ENCODE measurements around the gene LMLN.

GRCh38 chr3:198067416-198067815, 107.4 kb downstream of the LMLN start:
- TF ChIP-seq, protein P1, sequence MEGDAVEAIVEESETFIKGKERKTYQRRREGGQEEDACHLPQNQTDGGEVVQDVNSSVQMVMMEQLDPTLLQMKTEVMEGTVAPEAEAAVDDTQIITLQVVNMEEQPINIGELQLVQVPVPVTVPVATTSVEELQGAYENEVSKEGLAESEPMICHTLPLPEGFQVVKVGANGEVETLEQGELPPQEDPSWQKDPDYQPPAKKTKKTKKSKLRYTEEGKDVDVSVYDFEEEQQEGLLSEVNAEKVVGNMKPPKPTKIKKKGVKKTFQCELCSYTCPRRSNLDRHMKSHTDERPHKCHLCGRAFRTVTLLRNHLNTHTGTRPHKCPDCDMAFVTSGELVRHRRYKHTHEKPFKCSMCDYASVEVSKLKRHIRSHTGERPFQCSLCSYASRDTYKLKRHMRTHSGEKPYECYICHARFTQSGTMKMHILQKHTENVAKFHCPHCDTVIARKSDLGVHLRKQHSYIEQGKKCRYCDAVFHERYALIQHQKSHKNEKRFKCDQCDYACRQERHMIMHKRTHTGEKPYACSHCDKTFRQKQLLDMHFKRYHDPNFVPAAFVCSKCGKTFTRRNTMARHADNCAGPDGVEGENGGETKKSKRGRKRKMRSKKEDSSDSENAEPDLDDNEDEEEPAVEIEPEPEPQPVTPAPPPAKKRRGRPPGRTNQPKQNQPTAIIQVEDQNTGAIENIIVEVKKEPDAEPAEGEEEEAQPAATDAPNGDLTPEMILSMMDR (IDR thresholded peaks at IDR 0.05): no peak
- TF ChIP-seq ZFX (IDR thresholded peaks at IDR 0.05; ENCODE audit: borderline replicate concordance): no peak
